ENCODE data around the gene DPP4.
A peak's percentile ranks its signal among the peaks of the same experiment; 100 is the strongest.
"Not testable (repeated sequence)": the region's sequence is repeated elsewhere in the genome, so short reads cannot be mapped to it uniquely, and the experiment has no call there.

DPP4 gene

GRCh38 chr2:162056796-162057399, 17.1 kb downstream of the DPP4 start:
- DNase-seq: no peak

DNA sequence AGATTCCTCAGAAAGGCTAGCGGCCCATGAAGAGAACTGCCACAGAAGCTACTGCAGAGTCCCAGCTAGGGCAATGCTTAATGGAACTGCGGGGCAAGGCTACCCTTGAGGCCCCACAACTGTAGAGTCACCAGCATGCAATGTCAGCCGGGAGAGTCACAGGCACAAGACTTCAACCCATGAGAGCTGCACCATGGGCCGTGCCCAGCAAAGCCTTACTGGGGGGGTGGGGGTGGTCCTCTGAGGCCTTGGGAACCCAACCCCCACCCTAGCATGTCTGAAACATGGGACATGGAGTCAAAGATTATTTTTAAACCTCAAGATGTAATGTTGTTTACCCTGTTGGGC, 20.2 kb downstream of the DPP4 start:
- no peak for DNase-seq

DNA sequence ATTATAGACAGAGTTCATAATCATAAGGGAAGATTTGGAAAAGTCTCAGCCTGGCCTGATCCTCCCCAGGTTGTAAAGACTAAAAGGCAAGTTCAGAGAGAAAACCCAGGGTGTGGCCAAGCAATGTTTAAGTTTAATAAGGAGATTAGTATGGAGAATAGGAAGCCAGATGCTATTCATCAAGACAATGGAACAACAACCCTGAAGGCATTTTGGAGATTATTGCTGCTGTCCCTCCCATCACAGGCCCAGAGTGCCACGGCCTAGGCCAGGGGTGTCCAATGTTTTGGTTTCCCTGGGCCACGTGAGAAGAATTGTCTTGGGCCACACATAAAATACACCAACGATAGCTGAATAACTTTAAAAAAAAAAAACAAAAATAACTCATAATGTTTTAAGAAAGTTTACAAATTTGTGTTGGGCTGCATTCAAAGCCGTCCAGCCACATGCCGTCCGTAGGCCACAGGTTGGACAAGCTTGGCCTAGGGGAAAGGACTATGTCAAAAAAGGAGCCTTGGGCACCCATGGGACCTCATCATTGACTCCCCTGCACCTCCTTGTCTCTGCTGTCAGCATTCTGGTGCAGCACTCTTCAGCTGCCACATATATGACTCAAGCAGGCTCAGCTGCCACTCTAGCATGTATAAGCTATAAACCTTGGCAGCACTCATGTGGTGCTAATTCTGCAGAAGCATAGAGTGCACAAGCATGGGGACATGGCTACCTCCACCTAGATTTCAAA, 20.8 kb downstream of the DPP4 start:
- no peak for DNase-seq

GRCh38 chr2:162050513-162050961, 23.5 kb downstream of the DPP4 start:
- DNase-seq: no peak

DNA sequence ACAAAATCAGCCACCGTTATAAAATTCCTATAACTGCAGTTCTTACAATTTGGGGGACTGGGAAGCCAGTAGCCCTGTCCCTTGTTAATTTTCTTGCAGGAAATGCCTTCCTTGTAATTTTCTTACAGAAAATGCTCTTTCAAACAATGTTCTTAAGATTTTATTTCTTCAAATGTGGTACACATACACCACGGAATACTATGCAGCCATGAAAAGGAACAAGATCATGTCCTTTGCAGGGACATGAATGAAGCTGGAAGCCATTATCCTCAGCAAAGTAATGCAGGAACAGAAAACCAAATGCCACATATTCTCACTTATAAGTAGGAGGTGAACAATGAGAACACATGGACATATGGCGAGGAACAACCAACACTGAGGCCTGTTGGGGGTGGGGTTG, 24.9 kb downstream of the DPP4 start:
- DNase-seq: not testable (repeated sequence)

GRCh38 chr2:162044586-162044985, 29.4 kb downstream of the DPP4 start:
- DNase-seq: no peak

DNA sequence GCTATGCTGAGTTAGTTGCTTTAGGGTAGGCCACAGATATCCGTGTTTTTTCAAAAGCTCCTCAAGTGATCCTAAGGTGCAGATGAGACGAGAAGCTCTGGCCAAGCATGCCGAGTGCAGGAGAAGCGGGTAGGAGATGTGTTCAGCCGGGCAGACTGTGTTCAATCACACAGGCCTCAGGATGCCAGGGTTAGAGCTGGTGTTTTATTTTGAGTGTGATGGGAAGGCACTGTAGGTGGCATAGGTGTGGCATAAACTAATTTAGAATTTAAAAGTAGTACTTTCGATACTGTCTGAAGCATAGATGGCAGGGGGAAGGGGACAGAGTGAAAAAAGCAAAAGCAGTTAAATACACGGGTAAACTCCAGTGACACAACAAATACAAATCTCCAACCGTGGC, 30.9 kb downstream of the DPP4 start:
- DNase-seq: no peak

GRCh38 chr2:162041485-162041884, 32.5 kb downstream of the DPP4 start:
- DNase-seq: no peak

DNA sequence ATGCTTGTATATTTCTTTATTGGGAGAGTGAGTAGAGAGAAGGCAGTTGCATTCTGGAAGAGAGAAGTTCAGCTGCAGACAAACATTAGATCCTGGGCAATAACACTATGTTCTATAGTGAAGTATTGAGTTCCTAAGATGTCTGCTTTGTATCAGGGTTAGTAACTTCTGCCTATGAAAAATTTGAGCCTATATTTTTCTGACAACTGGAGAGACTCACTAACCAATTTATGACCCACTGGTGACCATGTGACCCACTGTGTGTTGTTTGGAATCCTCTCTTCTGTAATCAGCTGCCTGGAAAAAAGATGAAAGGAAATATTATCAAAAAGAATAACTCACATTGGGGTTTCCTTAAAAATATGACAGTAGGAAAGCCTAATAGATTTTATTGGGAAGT, 35.3 kb downstream of the DPP4 start:
- DNase-seq: no peak

- no peak for DNase-seq
Measured at GRCh38 chr2:162037886-162038285, 36.1 kb downstream of the DPP4 start.

- no peak for DNase-seq
Measured at GRCh38 chr2:162037028-162037795, 36.8 kb downstream of the DPP4 start.

- no peak for DNase-seq
Measured at GRCh38 chr2:162035981-162036380, 38.0 kb downstream of the DPP4 start.

GRCh38 chr2:162030363-162031190, 43.4 kb downstream of the DPP4 start:
- DNase-seq: no peak

DNA sequence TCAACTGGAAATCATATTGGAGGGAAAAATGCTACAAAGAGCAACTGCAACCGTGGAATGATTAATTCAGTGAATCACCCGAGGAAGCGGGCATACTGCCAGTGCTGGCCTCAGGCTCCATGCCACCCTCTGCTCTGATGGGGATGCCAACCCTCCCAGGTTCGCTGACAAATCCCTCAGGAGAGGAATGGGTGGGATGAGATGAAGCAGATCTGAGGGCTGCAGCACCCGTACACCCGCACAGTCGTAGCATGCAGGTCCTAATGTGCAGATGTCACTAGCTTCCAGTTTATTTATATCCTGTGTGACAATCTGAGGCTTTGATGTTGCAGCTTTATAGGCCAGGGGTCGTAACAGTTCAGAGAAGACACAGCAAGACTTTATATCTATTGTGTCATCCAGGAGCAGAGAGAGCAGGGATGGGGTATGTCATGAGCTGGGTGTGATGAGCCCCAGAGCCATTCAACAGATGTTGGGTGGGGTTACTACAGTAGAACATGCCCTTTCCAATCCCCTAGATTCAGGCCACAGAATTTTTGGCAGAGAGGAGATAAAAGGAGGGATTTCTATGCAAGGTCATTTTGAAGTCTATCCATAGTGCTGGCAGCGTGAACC, 44.6 kb downstream of the DPP4 start:
- peak; percentile 80 for DNase-seq

DNA sequence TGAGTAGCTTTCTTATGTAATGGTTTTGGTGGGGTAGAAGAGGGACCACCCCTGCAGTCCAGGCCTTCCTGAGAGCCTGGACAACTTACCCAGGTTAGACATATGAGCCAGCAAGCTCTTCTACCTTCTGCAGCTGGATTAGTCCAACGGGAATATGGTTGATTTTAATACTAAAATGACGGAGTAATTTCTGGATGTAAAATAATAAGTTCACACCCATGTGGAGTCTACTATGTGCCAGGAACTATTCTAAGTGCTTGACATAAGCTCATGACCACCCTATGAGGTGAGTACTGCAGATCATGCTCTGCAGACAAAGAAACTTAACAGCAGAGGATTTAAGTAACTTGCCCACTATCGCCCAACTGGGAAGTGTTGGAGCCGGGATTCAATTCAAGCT, 45.5 kb downstream of the DPP4 start:
- DNase-seq: no peak

GRCh38 chr2:162025121-162025911, 48.7 kb downstream of the DPP4 start:
- peak; percentile 79 for DNase-seq

DNA sequence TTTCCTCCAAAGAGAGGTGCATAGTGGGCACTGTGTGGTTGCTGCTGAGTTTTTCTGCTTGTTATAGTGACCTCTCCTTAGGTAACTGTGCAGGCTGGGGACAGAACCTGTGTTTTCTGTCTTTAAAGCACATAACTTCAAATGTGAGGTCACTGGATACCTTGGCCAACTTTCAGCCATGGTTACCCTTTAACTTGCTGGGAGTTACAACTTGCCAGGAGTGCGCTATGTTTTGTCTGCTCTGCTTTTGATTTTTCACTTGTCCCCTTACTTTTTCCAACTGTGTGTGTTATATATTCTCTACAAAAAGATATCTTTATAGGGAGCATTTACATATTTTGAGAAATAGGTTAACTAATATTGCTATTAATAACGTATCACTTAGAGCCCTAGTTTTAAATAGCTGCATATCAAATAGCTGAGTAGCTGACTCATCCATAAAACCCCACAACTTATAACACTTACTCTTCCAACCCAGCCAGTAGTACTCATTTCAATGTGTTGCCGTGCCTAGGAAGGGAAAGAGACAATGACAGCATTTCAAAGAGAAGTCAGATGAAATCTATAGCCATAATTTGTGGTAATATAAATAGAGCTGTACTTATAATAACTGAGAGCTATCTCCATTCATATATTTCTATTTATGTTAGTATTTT, 51.6 kb downstream of the DPP4 start:
- DNase-seq: peak; percentile 53

GRCh38 chr2:162021516-162022058, 52.4 kb downstream of the DPP4 start:
- DNase-seq: no peak

GRCh38 chr2:162018530-162018929, 55.5 kb downstream of the DPP4 start:
- no peak for DNase-seq

- no peak for DNase-seq
Measured at GRCh38 chr2:162017233-162017632, 56.8 kb downstream of the DPP4 start.

DNA sequence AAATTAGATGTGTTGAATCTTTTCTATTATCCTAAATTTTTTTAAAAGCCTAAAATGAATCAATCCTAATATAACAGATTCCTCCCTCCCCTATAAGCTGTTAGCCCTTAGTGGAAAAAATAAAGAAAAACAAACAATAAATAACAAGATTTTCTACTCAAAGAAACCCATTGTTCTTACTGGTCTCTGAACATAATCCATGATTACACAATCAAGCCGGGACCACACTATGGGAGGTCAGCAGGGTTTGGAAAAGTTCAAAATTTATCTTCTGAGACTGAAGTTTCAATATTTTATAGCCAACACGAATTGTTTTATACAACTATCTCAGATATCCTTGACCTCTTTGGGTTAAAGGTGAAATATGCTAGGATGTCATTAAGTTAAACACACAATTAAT, 57.9 kb downstream of the DPP4 start:
- DNase-seq: no peak

Data from EL (cell line).